ENCODE results near the gene CAPN8.

Gene CAPN8

GRCh38 chr1:223531742-223532341, 133.7 kb downstream of the CAPN8 start:
- Histone ChIP-seq H3K9me3 (ENCODE audit: low read length) (no peaks in the 10 kb centered on the region), H3K9me2 (ENCODE audit: low read depth, low read length) (no peaks in the 10 kb centered on the region), H3K79me2 (ENCODE audit: insufficient read depth, low read length) (no peaks in the 10 kb centered on the region), H3K9ac (ENCODE audit: low read length) (no peak overlapping the region), H4K20me1 (ENCODE audit: insufficient read depth, low read length) (no peaks in the 10 kb centered on the region), H3K27ac (ENCODE audit: low read depth, low read length, poor library complexity, severe bottlenecking) (no peak overlapping the region), H3K36me3 (ENCODE audit: insufficient read depth, low read length) (no peaks in the 10 kb centered on the region), H3K4me2 (ENCODE audit: low read length) (no peak overlapping the region), H3K4me1 (ENCODE audit: insufficient read depth, low read length, severe bottlenecking) (no peaks in the 10 kb centered on the region), H3K4me3 (ENCODE audit: low read depth, low read length, poor library complexity, severe bottlenecking) (no peak overlapping the region), H3F3A (ENCODE audit: insufficient read depth, low read length) (no peaks in the 10 kb centered on the region), H3K27me3 (ENCODE audit: insufficient read depth, low read length) (no peaks in the 10 kb centered on the region), H2AFZ (ENCODE audit: low read length) (no peak overlapping the region)
- peak; percentile 81 for TF ChIP-seq CTCF (IDR thresholded peaks at IDR 0.05; ENCODE audit: low read length)
- no peak for TF ChIP-seq EZH2 (IDR thresholded peaks at IDR 0.05; ENCODE audit: borderline replicate concordance, low read length)

- H3K9me3 ChIP-seq (ENCODE audit: low read length) = no peaks in the 10 kb centered on the region
- no peaks in the 10 kb centered on the region for H3K9me2 ChIP-seq (ENCODE audit: low read depth, low read length)
- no peak overlapping the region for H2AFZ ChIP-seq (ENCODE audit: low read length)
- no peak overlapping the region for H3K4me3 ChIP-seq (ENCODE audit: low read depth, low read length, poor library complexity, severe bottlenecking)
- H3K27me3 ChIP-seq (ENCODE audit: insufficient read depth, low read length) = no peaks in the 10 kb centered on the region
- no peaks in the 10 kb centered on the region for H3K4me1 ChIP-seq (ENCODE audit: insufficient read depth, low read length, severe bottlenecking)
- no peak overlapping the region for H3K9ac ChIP-seq (ENCODE audit: low read length)
- no peak overlapping the region for H3K27ac ChIP-seq (ENCODE audit: low read depth, low read length, poor library complexity, severe bottlenecking)
- H4K20me1 ChIP-seq (ENCODE audit: insufficient read depth, low read length) = no peaks in the 10 kb centered on the region
- H3K36me3 ChIP-seq (ENCODE audit: insufficient read depth, low read length) = no peaks in the 10 kb centered on the region
- TF ChIP-seq EZH2 (IDR thresholded peaks at IDR 0.05; ENCODE audit: borderline replicate concordance, low read length) (no peak), CTCF (IDR thresholded peaks at IDR 0.05; ENCODE audit: low read length) (no peak)
- no peak overlapping the region for H3K4me2 ChIP-seq (ENCODE audit: low read length)
- H3F3A ChIP-seq (ENCODE audit: insufficient read depth, low read length) = no peaks in the 10 kb centered on the region
- no peaks in the 10 kb centered on the region for H3K79me2 ChIP-seq (ENCODE audit: insufficient read depth, low read length)
Measured at GRCh38 chr1:223525957-223526356, 139.5 kb downstream of the CAPN8 start.

GRCh38 chr1:223525546-223525945, 140.0 kb downstream of the CAPN8 start:
- Histone ChIP-seq H2AFZ (ENCODE audit: low read length) (no peak overlapping the region), H3K36me3 (ENCODE audit: insufficient read depth, low read length) (no peaks in the 10 kb centered on the region), H3K27me3 (ENCODE audit: insufficient read depth, low read length) (no peaks in the 10 kb centered on the region), H3F3A (ENCODE audit: insufficient read depth, low read length) (no peaks in the 10 kb centered on the region), H3K9me3 (ENCODE audit: low read length) (no peaks in the 10 kb centered on the region), H3K9ac (ENCODE audit: low read length) (no peak overlapping the region), H3K4me1 (ENCODE audit: insufficient read depth, low read length, severe bottlenecking) (no peaks in the 10 kb centered on the region), H3K79me2 (ENCODE audit: insufficient read depth, low read length) (no peaks in the 10 kb centered on the region), H3K4me2 (ENCODE audit: low read length) (no peak overlapping the region), H3K9me2 (ENCODE audit: low read depth, low read length) (no peaks in the 10 kb centered on the region), H3K4me3 (ENCODE audit: low read depth, low read length, poor library complexity, severe bottlenecking) (no peak overlapping the region), H3K27ac (ENCODE audit: low read depth, low read length, poor library complexity, severe bottlenecking) (no peak overlapping the region), H4K20me1 (ENCODE audit: insufficient read depth, low read length) (no peaks in the 10 kb centered on the region)
- TF ChIP-seq CTCF (IDR thresholded peaks at IDR 0.05; ENCODE audit: low read length) (no peak), EZH2 (IDR thresholded peaks at IDR 0.05; ENCODE audit: borderline replicate concordance, low read length) (no peak)

Data from OCI-LY1 (cell line).